Measurements from ENCODE around the gene ADGB.

ADGB gene

GRCh38 chr6:146697921-146698320 is 99.1 kb downstream of the ADGB start:
- TF ChIP-seq EZH2phosphoT487 (IDR thresholded peaks at IDR 0.05; ENCODE audit: low read length) (no peak), EZH2 (optimal IDR thresholded peaks at IDR 0.05; ENCODE audit: low read depth, low read length) (no peak), CTCF (IDR thresholded peaks at IDR 0.05; ENCODE audit: low read length) (no peak)
- H3K4me3 ChIP-seq (ENCODE audit: low read length): no peak overlapping the region
- H3K36me3 ChIP-seq (replicated peaks; ENCODE audit: insufficient read depth, low read length): no peaks in the 10 kb centered on the region
- no peak overlapping the region for H3K4me2 ChIP-seq (ENCODE audit: low read depth, low read length)
- no peaks in the 10 kb centered on the region for H3K4me1 ChIP-seq (ENCODE audit: low read length)
- no peaks in the 10 kb centered on the region for H4K20me1 ChIP-seq (ENCODE audit: insufficient read depth, low read length)
- no peak for DNase-seq
- no peak overlapping the region for H2AFZ ChIP-seq (ENCODE audit: low read length)
- H3K9me2 ChIP-seq (replicated peaks; ENCODE audit: insufficient read depth, low read length): no peaks in the 10 kb centered on the region
- H3K9me3 ChIP-seq (replicated peaks; ENCODE audit: insufficient read depth, low read length): no peaks in the 10 kb centered on the region
- no peaks in the 10 kb centered on the region for H3F3A ChIP-seq (ENCODE audit: insufficient read depth, low read length)
- H3K79me2 ChIP-seq (ENCODE audit: low read length): no peaks in the 10 kb centered on the region
- no peaks in the 10 kb centered on the region for H3K27me3 ChIP-seq (replicated peaks; ENCODE audit: insufficient read depth, low read length)
- H3K27ac ChIP-seq (ENCODE audit: low read length): no peak overlapping the region
- H3K9ac ChIP-seq (ENCODE audit: low read length): no peak overlapping the region

GRCh38 chr6:146700078-146700686 is 101.4 kb downstream of the ADGB start:
- peak; percentile 52 for DNase-seq
- no peaks in the 10 kb centered on the region for H3K36me3 ChIP-seq (replicated peaks; ENCODE audit: insufficient read depth, low read length)
- TF ChIP-seq EZH2phosphoT487 (IDR thresholded peaks at IDR 0.05; ENCODE audit: low read length) (no peak), EZH2 (optimal IDR thresholded peaks at IDR 0.05; ENCODE audit: low read depth, low read length) (no peak), CTCF (IDR thresholded peaks at IDR 0.05; ENCODE audit: low read length) (peak; percentile 51)

GRCh38 chr6:146701632-146702031 is 102.9 kb downstream of the ADGB start:
- no peaks in the 10 kb centered on the region for H3K36me3 ChIP-seq (replicated peaks; ENCODE audit: insufficient read depth, low read length)
- no peaks in the 10 kb centered on the region for H3K4me1 ChIP-seq (ENCODE audit: low read length)
- no peak for DNase-seq
- H3K4me3 ChIP-seq (ENCODE audit: low read length): no peak overlapping the region
- no peak overlapping the region for H3K4me2 ChIP-seq (ENCODE audit: low read depth, low read length)
- no peak overlapping the region for H3K27ac ChIP-seq (ENCODE audit: low read length)
- H3K79me2 ChIP-seq (ENCODE audit: low read length): no peaks in the 10 kb centered on the region
- TF ChIP-seq CTCF (IDR thresholded peaks at IDR 0.05; ENCODE audit: low read length) (no peak), EZH2phosphoT487 (IDR thresholded peaks at IDR 0.05; ENCODE audit: low read length) (no peak), EZH2 (optimal IDR thresholded peaks at IDR 0.05; ENCODE audit: low read depth, low read length) (no peak)
- H3F3A ChIP-seq (ENCODE audit: insufficient read depth, low read length): no peaks in the 10 kb centered on the region
- no peaks in the 10 kb centered on the region for H3K9me3 ChIP-seq (replicated peaks; ENCODE audit: insufficient read depth, low read length)
- no peak overlapping the region for H3K9ac ChIP-seq (ENCODE audit: low read length)
- H2AFZ ChIP-seq (ENCODE audit: low read length): no peak overlapping the region
- H3K9me2 ChIP-seq (replicated peaks; ENCODE audit: insufficient read depth, low read length): no peaks in the 10 kb centered on the region
- H3K27me3 ChIP-seq (replicated peaks; ENCODE audit: insufficient read depth, low read length): no peaks in the 10 kb centered on the region
- H4K20me1 ChIP-seq (ENCODE audit: insufficient read depth, low read length): no peaks in the 10 kb centered on the region

More at GRCh38 chr6:146700078-146700686, 101.4 kb downstream of the ADGB start:
- Histone ChIP-seq H3F3A (ENCODE audit: insufficient read depth, low read length) (no peaks in the 10 kb centered on the region), H4K20me1 (ENCODE audit: insufficient read depth, low read length) (no peaks in the 10 kb centered on the region), H3K4me2 (ENCODE audit: low read depth, low read length) (no peak overlapping the region), H3K79me2 (ENCODE audit: low read length) (no peaks in the 10 kb centered on the region), H3K9ac (ENCODE audit: low read length) (no peak overlapping the region), H3K27ac (ENCODE audit: low read length) (no peak overlapping the region), H3K9me3 (replicated peaks; ENCODE audit: insufficient read depth, low read length) (no peaks in the 10 kb centered on the region), H3K4me1 (ENCODE audit: low read length) (no peaks in the 10 kb centered on the region), H2AFZ (ENCODE audit: low read length) (no peak overlapping the region), H3K4me3 (ENCODE audit: low read length) (no peak overlapping the region), H3K9me2 (replicated peaks; ENCODE audit: insufficient read depth, low read length) (no peaks in the 10 kb centered on the region), H3K27me3 (replicated peaks; ENCODE audit: insufficient read depth, low read length) (no peaks in the 10 kb centered on the region)

Measured in MM.1S (cell line).